SH-SY5Y (cell line): Measurements from ENCODE around the gene P2RX4.

ENCODE experiments used
- GATA2 ChIP-seq: IDR thresholded peaks from 2 replicates; pipeline ENCODE4 v1.6.1; 2011; ENCODE audit warnings: mild to moderate bottlenecking, low read depth, low read length
- GATA3 ChIP-seq: IDR thresholded peaks from 2 replicates; pipeline ENCODE4 v1.6.1; 2011; ENCODE audit warnings: low read depth, mild to moderate bottlenecking, low read length, moderate library complexity

DNA sequence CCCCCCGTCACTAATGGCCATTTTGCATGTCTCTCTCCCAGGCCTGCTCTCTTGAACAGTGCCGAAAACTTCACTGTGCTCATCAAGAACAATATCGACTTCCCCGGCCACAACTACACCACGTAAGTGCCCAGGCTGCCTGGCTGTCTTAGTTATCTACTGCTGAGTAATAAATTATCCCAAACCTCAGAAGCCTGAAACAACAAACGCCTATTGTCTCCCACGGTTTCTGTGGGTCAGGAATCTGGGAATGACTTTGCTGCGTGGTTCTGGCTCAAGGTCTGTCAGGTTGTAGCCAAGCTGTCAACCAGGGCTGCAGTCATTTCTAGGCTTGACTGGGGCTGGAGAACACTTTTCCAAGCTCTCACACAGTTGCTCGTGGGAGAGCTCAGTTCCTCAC is 44.6 kb upstream of the P2RX4 start:
- TF ChIP-seq GATA2 (no peak), GATA3 (no peak)
